Epithelial cell of alveolus of lung (primary cell): ENCODE data around the gene CDX2. TPM values are rescaled to one million over a fixed set of nuclear protein-coding genes. Genes with fewer than 3 reads are reported as not detected.

ENCODE experiments used
- total RNA-seq: library from RNA; depleted of rRNA; stranded (reverse); fragments of >200 nt; gene quantifications from 2 replicates; pipeline ENCODE4 v1.2.1, GENCODE V29; 2015

The CDX2 gene, protein sequence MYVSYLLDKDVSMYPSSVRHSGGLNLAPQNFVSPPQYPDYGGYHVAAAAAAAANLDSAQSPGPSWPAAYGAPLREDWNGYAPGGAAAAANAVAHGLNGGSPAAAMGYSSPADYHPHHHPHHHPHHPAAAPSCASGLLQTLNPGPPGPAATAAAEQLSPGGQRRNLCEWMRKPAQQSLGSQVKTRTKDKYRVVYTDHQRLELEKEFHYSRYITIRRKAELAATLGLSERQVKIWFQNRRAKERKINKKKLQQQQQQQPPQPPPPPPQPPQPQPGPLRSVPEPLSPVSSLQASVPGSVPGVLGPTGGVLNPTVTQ
- total RNA-seq: not detected in 2 replicates

DNA sequence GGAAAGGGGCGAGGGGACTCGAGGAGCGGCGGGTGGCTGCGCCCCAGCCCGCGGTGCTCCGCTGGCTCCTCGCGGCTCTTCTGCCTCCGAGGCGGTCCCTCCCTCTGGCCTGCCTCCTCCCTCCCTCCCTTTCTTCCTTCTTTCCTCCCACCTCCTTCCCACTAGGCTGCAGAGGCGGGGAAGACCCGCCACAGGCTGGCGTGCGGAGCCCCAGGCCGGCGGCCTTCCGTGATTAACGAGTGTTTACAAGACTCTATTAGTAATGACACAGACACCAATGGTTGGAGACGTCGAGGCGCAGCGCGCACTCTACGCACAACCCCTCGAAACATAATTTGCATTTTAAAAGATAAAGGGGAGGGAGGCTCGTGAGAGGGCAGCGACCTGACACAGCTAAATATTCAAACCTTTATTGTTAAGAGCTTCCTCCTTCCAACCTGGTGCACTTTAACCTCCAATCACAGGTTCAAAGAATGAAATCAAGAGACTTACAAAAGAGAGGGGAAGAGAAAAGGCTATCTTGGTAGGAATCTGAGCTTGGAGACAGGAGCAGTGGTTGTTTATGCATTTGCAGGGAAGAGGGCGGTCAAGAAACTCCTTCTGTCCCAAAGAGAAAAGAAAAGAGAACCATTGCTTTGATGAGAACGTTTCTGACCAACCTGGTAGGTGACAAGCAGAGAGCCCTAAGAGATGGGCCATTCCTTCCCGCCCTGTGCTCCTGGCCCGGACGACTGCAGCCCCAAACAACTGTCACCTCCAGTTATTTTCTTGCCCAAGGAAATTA, at the start of gene CDX2:
TSS of gene CDX2 (minus strand) at position 234 of the 784 bp plus-strand sequence. CDS start 309 bp downstream, outside the sequence.

DNA sequence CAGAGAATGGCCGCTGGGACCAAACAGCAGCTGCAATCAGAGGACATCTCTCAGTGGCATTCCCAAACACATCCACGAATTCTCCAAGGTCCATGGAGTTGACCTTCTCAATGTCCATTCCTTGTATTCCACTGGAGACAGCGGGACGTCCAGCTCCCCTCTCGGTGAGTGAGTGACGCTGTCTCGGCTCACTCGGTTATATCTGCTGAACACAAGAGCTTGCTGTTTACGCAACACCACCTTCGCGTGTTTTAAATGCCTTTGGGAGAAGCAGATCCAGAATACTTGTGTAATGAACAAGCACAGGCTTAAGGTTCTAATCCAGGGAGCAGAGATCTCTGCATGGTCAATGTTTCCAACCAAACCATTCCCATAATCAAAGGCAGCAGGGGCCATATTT, 19.4 kb upstream of the CDX2 start, which contains the start of gene URAD:
TSS of gene URAD (minus strand) at position 174 of the 400 bp plus-strand sequence. CDS start at position 118, 56 bp downstream.

DNA sequence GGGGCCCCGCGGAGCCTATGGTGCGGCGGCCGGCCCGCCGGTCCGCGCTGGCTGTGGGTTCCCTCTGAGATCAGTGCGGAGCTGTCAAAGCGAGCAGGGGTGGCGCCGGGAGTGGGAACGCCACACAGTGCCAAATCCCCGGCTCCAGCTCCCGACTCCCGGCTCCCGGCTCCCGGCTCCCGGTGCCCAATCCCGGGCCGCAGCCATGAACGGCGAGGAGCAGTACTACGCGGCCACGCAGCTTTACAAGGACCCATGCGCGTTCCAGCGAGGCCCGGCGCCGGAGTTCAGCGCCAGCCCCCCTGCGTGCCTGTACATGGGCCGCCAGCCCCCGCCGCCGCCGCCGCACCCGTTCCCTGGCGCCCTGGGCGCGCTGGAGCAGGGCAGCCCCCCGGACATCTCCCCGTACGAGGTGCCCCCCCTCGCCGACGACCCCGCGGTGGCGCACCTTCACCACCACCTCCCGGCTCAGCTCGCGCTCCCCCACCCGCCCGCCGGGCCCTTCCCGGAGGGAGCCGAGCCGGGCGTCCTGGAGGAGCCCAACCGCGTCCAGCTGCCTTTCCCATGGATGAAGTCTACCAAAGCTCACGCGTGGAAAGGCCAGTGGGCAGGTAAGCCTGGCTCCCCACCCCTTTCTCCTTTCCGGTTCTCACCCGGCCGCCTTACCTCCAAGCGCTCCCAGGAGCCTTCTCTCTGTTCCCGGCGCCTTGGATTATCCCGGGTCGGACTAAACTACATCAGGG, 49.0 kb downstream of the CDX2 start, which contains the start of gene PDX1:
TSS of gene PDX1 (plus strand) at position 67 of the 743 bp plus-strand sequence. CDS start at position 206, 139 bp downstream.

Other genes with a start within 250 kb of the CDX2 start
- gene GSX1, start 176.8 kb downstream of the CDX2 start, total RNA-seq: not detected in 2 replicates
- not detected in 2 replicates for gene PDX1, start 49.3 kb downstream of the CDX2 start, total RNA-seq
- gene URAD, start 19.4 kb upstream of the CDX2 start, total RNA-seq: not detected in 2 replicates
- not detected in 2 replicates for gene FLT3, start 131.3 kb upstream of the CDX2 start, total RNA-seq
- gene PAN3, start 169.2 kb upstream of the CDX2 start, total RNA-seq: 10.7 and 15.9 TPM in 2 replicates